ENCODE measurements around the gene DCAF8L2. TPM values are rescaled to one million over a fixed set of nuclear protein-coding genes. Genes with fewer than 3 reads are reported as not detected.

DCAF8L2 gene
- not detected in 5 replicates for total RNA-seq (2022; extraction: Qiagen RNA extraction; ENCODE audit: low read depth)

DNA sequence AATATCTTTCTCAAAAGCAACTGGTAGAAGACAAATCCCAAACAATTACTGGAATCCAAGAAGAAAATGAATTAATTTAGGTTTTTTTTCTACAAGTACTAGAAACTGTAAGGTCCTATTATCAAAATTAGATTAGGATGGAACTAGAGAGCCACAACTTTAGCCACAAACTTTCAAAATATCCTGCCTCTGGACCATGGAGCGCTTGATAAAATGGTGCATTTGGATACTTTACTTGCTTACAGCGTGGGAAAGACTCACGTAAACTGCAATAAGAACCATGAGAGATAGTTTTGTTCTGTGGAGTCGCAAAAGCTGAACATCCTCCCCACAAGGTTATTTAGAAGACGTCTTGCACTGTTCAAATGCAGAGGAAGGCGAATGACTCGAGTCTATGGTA lies at the start of gene DCAF8L2:
DCAF8L2 (plus strand) TSS at position 301 of the 400 bp plus-strand sequence. CDS start 156,552 bp downstream, outside the sequence.

Other genes starting within 250 kb of the DCAF8L2 start
- not detected in 5 replicates for gene PPP4R3C, start 127.0 kb upstream of the DCAF8L2 start, total RNA-seq (2022; extraction: Qiagen RNA extraction; ENCODE audit: low read depth)
- gene MAGEB10, start 217.6 kb downstream of the DCAF8L2 start, total RNA-seq (2022; extraction: Qiagen RNA extraction; ENCODE audit: low read depth): not detected in 5 replicates